Right ventricle myocardium inferior (tissue), 1 donor: ENCODE results near the gene ANKRD26. TPM values are rescaled to one million over a fixed set of nuclear protein-coding genes. Genes with fewer than 3 reads are reported as not detected.
"Not testable (repeated sequence)": the region's sequence is repeated elsewhere in the genome, so short reads cannot be mapped to it uniquely, and the experiment has no call there.

Experiments
- ATAC-seq: fragments of 200-7000 bp; cut with Tn5 transposase; one replicate; pipeline ENCODE4 v1.9.1; 2020; ENCODE audit warnings: mild to moderate bottlenecking, moderate library complexity
- DNase-seq: peaks from one replicate; pipeline ENCODE4 v3.0.0; 2021; ENCODE audit errors: missing footprints
- intact Hi-C: fragments of 100-400 bp; cut with DNase I; formaldehyde crosslinking; loops from one replicate; pipeline ENCODE4 v1.11.0; 2022
- long read RNA-seq: library from polyadenylated mRNA; unstranded; transcript quantifications from one replicate; pipeline ENCODE4 v2.0.0, GENCODE V29; 2021
- total RNA-seq: library from RNA; stranded (reverse); fragmentation: NEBNext Ultra II Directional; extraction: Animal tissue kit (Norgen Biotek cat#: 25700); gene quantifications from one replicate; pipeline ENCODE4 v1.2.1, GENCODE V29; 2021
- donor health status: DM: no; HTN: yes; CAD: no; lungs with severe emphysema.

The ANKRD26 gene
- total RNA-seq: 10.9 TPM
- long read RNA-seq, partial matches to known transcripts: 3 of 5 reads
- long read RNA-seq, other reads (novel, unspliced or antisense): 2 of 5 reads

DNA sequence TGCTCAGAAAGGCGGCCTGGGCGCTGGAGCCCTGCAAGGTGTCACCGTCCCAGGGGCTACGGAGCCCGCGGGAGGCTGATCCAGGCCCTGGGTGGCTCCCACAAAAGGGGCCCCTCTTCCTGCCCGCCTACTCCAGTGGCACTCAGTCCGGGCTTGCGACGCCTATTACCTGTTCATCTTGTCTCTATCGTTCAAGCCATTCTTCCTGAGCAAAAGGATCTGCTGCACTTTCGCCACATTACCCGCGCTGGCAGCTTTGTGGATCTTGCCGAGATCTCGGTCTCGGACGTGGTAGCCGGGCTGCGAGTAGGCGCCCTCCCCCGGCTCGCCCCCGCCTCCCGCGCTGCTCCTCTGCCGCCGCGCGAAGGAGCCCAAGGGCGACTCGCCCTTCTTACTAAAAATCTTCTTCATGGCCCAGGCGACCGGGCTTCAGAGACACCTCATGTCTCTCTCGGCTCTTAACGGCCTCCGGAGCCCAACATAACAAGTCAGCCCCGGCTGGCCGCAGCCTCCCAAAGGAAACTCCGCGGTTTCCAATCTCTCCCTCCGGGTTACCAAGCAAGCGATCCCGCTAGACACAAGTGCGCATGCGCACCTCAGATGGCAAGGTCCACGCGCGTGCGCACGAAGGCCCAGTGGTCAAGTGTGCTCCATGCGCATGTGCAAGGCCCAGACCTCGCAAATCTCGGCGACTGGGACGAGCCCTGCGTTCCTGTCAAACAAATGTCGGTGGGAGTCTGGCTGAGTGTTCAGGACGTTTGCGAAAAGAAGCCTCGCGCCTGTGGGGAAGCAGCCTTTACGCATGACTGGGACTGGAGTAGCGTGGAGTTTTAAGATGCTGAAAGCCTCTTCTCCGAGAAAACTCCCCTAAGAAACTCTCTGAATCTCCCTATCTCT is at the start of gene ANKRD26:
ANKRD26 (minus strand) TSS at position 579 of the 897 bp plus-strand sequence; CDS start at position 411, 168 bp downstream.
- ATAC-seq: peak; percentile 96
- intact Hi-C loops: loop anchor here (10.0 kb wide), 1 partner anchor 55 kb away; the partner anchor contains the start of genes MASTL and YME1L1

DNA sequence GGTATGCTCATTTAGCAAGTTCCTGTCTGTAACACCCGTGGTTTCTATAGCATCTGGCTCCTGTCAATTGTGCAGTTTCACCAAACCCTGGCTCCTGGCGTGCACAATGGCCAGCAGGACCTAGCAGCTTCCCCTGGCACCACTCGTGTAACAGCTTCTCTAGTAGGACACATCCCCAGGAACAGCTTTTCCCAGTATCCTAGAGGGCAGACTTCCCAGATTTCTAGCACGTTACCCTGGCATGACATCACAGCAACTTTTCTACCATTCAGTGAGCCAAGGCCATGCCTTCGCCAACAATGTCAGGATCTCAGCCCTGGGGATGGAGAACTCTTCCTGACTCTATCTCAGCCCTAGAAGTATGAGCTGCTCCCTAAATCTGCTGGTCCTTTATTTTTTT is 47.4 kb upstream of the ANKRD26 start:
- peak; percentile 63 for ATAC-seq
- DNase-seq: no peak
- intact Hi-C loops: no loop called here

More for the DNA sequence above, at the start of gene ANKRD26:
- peak; percentile 100 for DNase-seq

DNA sequence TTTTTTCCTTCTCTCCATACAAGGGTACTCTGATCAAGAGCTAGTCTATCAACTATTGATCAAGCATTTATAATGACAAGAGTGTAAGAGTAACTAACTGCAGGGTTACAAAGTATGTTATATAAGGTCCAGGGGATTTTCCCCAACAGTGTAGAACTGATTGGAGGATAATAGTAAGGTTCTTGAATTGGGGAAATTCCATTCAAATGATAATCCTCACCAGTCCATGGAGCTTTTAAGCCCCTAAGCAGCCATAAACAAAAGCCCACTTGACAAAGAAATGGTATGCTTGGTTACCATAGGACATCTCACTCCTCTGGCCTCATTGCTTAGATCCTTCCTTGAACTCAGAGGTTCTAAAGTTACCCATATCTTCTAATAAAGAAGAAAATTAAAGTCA is 45.6 kb upstream of the ANKRD26 start:
- no peak for ATAC-seq
- intact Hi-C loops: no loop called here
- DNase-seq: no peak

DNA sequence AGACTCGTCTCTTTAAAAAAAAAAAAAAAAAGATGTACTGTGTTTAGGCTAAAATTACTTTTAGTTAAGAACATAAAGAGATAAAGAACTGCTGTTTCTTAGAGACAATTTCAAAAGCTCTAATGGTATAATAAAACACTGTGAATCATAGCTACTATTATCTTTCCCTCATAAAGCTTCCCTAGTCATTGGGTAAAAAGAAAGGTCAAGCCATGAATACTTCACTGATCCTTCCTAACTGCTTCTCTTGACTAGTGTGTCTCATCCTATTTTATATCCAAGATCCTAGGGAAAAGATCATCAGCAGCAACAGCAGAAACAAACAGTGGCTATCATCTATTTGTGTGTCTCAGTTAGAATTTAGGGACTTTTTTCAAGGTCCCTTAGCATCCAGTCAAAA is 43.4 kb upstream of the ANKRD26 start:
- intact Hi-C loops: no loop called here
- no peak for DNase-seq
- no peak for ATAC-seq

DNA sequence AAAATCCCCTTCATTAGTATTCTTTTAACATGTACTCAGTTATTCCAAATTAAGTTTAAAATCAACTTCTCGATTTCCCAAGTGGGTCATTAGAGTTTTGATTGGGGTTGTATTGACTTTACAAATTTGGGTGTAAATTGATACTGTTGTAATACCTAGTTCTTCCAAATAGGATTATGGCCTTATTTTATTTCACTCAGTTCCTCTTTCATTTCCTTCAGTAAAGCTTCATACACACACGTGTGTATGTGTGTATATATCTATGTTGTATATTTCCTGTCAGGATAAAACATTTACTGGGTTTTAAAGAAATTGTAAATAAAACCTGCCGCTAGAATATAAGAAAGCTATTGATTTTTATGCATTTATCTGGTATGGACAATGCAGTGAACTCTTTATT is 38.0 kb upstream of the ANKRD26 start:
- DNase-seq (no peak), ATAC-seq (no peak)
- intact Hi-C loops: no loop called here

DNA sequence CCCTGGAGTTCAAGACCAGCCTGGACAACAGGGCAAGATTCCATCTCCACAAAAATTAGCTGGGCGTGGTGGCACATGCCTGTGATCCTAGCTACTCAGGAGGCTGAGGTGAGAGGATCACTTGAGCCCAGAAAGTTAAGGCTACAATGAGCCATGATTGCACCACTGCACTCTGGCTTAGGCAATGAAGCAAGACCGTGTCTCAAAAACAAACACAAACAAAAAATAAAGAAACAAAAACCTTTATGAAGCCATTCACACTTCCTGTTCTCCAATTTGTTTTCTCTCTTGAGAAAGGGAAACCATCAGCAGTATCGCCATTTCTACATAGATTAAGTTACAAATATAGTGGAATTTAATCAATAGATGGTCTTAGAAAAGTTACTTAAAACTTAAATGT is 34.1 kb upstream of the ANKRD26 start:
- intact Hi-C loops: no loop called here
- DNase-seq (no peak), ATAC-seq (no peak)

DNA sequence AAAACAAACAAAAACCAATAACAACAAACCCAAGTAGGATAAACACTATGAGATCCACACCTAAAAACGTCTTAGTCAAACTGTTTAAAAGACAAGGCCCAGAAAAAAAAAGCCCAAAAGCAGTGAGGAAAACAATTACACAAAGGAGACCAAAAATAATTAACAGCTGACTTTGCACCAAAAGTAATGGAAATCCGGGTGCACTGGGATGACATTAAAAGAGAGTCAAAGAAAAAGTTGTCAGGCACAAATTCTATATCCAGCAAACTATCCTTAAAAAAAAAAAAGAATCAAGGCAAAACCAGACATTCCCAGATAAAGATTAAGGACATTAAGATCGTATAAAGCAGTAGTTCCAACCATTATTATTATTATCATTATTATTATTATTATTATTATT is 7.9 kb upstream of the ANKRD26 start:
- DNase-seq (no peak), ATAC-seq (no peak)
- intact Hi-C loops: loop anchor here (10.0 kb wide), 1 partner anchor 47 kb away; the partner anchor contains the start of genes MASTL and YME1L1

DNA sequence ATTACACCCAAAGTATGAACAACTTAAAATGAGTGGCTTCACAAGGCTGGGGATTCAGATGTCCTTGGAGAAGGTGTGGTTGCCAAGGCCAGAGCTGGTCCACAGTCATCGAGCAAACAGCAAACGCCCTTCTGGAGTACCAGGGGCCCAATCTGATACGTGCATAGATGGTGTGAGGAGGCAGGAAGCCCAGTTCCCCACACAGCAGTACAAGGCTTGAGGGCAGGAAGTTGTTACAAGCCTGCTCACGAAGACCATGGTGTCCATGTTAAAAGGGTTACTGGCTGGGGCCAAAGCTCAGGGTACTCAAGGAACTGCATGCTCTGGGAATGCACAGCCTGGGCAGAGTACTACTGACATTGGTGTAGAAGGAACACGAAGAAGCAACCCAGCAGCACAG is 4.6 kb upstream of the ANKRD26 start:
- no peak for ATAC-seq
- no peak for DNase-seq
- intact Hi-C loops: loop anchor here (10.0 kb wide), 1 partner anchor 50 kb away; the partner anchor contains the start of genes MASTL and YME1L1

DNA sequence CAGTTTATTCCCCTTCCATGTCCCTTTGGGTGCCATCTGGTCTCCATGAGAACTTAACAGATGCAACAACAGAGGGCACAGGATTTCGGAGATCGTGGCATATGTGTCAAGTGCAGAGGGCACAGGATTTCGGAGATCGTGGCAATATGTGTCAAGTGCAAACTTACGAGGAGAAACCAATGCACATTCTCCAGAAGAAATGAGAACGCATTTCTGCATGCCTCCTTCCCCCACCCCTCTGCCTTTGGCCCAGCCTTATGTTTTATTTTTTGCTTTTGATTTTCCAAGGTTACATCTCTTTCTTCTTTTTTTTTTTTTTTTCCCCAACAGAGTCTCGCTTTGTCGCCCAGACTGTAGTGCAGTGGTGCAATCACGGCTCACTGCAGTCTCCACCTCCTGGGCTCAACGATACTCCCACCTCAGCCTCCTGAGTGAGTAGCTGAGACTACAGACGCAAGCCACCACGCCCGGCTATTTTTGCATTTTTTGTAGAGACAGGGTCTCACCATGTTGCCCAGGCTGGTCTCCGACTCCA is 586 bp upstream of the ANKRD26 start:
- ATAC-seq (peak; percentile 25), DNase-seq (no peak)
- intact Hi-C loops: loop anchor here (10.0 kb wide), 1 partner anchor 54 kb away; the partner anchor contains the start of genes MASTL and YME1L1

DNA sequence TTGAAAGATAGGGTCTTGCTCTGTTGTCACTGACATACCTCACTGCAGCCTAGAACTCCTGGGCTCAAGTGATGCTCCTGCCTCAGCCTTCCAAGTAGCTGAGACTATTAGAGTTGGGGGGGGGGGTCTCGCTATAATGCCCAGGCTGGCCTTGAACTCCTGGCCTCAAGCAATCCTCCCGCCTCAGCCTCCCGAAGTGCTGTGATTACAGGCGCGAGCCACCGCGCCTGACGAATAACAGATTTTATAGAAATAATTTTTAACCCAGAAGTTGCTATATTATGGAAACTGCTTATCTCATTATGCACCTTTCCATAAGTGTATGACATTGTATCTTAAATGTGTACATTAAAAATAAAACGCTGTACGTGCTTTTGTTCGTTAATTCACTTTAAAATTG is 846 bp downstream of the ANKRD26 start:
- intact Hi-C loops: no loop called here
- ATAC-seq (no peak), DNase-seq (no peak)

DNA sequence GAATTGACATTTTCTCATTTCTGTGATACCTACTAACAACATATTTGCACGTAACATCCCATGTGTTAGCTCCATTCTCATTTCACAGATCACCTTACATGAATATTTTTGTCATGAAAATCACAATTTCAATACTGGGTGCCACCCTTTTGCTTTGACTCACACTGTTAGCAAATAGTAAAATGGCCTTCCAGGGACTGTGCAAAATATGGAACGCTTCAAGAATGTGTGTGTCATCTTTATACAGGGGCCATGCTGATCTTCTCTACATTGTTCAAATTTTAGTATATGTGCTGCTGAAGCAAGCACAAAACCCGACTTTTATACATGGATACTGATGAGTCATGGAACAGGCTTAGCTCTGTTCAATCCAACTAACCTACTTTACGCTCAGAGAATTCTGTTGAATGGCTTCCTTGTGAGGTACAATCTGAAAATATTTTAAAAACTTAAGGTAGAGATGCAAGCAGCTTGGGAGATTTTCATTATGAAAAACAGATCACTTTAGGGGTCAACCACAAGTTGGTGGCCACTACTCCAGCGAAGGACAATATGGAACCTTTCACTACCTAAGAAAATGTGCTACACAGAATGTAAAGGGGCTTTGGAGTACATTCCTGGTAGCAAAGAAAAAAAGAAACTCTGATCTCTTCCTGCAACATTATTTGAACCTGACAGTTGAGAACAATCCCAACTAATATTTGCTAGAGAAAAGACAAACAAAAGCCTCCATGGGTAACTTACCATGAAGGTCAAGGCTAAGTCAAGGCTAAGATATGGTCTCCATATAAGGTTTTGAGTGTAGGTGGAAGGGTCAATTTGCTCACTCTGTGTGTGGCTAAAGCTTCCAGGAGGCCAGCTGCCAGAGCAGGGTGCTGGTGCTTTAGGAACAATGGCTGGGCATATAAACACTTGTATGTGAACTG is 11.9 kb downstream of the ANKRD26 start:
- no peak for DNase-seq
- no peak for ATAC-seq
- intact Hi-C loops: no loop called here

DNA sequence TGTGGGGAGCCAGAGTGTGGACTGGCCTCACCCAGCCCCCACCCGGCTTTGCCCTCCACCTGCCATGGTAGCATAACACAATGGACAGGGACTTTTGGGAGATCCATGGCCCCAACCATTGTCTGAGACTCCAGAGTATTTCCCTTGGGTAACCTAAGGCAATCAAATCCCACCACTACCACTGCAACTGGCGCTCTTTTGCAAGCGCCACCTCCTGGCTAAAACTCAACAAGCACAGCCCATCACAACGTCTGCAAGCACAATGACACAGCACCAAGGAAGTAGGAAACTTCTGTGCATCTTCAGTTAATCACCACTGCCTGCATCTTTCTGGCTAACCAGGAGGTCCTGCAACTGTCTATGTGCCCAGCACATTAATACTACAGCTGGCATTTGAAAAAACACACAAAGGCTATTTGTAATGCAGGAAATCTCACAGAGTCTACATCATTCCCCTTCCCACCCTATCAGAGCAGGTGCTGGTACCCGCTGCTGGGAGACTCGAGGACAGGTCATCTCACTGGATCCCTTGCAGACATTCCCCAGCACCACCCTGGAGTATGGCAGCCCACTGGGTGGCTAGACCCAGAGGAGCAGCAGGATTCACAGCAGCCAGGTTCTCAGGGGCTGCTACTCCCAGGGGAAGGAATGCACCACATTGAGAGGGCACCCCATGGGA is 27.7 kb downstream of the ANKRD26 start:
- no peak for DNase-seq
- no peak for ATAC-seq
- intact Hi-C loops: no loop called here

DNA sequence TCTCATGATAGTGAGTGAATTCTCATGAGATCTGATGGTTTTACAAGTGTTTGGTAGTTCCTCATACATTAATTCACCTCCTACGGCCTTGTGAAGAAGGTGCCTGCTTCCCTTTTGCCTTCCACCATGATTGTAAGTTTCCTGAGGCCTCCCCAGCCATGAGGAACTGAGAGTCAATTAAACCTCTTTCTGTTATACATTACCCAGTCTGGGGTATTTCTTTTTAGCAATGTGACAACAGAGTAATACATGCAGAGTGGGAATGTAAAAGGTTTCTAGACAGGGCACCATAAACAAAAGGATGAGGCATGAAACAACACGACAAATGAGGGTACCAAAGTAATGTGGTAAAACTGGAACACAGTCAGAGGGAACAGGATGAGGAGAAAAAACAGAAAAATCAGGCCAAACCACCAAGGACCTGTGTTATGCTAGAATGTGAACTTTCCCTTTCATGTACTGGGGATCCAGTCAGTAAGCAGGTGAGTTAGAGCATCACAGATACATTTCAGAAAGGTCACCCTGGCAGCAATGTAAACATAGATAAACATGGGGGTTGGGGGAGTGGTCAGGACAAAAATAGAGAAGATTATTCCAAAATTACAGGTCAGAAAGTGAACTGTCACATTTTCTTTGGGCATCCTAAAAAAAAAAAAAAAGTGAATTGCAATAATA is 31.9 kb downstream of the ANKRD26 start:
- ATAC-seq (no peak), DNase-seq (no peak)
- intact Hi-C loops: no loop called here

DNA sequence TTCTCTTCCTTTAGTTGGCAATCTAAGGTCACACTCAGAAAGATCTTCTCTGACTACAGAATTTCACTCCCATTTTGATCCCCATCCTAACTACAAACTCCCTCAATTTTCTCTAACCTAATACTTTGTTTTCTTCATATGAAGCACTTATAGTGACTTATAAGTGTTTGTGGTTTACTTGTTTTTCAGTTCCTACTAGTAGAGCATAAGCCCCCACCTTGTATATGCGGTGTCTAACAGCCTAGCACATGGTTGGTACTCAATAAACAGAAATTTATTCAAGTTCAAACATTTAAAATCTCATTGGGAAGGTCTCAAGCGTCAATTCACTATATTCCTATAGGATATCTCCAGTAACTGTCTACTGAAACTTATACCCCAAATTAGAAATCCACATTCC is 35.2 kb downstream of the ANKRD26 start:
- no peak for DNase-seq
- intact Hi-C loops: no loop called here
- no peak for ATAC-seq

DNA sequence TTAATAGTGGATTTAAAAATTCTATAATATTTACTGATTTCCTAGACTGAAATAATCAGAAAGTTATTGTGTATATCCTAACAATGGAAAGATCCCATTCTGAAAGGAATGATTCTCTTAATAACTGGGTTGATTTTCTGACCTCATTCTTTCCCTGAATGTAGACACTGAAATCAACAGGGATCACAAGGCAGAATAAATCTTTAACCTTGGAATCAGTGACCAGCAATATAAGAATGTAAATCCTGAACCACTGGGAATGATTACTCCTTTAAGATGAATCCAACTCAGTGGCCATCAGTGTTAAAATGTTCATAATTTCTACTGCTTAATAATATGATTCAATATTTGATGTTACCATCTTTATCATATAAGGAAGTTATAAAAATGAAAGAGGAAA is 47.6 kb downstream of the ANKRD26 start:
- ATAC-seq (no peak), DNase-seq (no peak)
- intact Hi-C loops: no loop called here

DNA sequence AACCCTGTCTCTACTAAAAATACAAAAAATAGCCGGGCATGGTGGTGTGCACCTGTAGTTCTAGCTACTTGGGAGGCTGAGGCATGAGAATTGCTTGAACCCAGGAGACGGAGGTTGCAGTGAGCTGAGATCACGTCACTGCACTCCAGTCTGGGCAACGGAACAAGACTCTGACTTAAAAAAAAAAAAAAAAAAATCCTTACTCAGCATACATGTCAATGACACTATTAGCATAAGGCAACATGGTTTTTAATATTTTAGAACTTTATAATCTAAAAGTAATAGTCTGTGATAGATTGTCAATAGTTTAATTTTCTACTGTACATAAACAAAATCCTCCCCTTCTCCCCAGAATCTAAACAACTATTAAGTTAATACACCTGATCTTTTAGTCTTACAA is 55.0 kb downstream of the ANKRD26 start:
- intact Hi-C loops, DNase-seq, ATAC-seq: not testable (repeated sequence)

DNA sequence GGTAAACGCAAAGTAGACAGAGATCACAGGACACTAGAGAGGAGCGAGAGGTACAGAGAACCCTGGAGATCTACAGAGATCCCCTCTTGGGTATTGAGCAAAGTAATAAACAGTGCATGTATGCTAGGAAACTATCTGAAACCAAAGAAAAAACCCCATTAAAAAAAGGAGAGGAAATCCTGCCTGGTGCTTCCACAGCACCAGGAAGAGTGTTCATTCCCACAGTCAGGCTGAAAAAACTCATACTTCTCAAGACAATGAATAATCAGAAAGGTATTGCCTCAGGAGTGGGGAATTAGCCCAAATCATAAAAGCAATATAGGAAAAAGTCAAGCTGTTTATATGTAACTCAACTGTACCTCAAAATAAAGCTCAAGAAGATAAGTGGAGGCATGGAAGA is 59.1 kb downstream of the ANKRD26 start:
- intact Hi-C loops: no loop called here

DNA sequence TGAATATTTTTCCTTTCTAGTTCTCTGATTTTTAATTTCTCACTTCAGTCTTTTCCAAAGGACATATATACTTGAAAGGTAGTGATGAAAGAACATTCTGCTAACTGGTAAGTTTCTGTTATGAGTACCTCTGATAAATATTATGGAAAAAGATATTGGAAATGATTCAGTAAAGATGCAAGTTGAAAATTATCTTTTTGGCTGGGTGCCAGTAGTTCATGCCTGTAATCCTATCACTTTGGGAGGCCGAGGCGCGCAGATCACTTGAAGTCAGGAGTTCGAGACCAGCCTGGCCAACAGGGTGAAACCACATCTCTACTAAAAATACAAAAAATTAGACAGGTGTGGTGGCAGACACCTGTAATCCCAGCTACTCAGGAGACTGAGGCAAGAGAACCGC is 62.1 kb downstream of the ANKRD26 start:
- intact Hi-C loops: no loop called here
- no peak for ATAC-seq

More for the DNA sequence above, 59.1 kb downstream of the ANKRD26 start:
- DNase-seq: no peak
- ATAC-seq: no peak

More for the DNA sequence above, 62.1 kb downstream of the ANKRD26 start:
- no peak for DNase-seq
